Measurements from ENCODE around the gene PAGE2.
"Not testable (repeated sequence)": the region's sequence is repeated elsewhere in the genome, so short reads cannot be mapped to it uniquely, and the experiment has no call there.

The PAGE2 gene

GRCh38 chrX:55127692-55128091 is 38.9 kb downstream of the PAGE2 start:
- no peak for DNase-seq

GRCh38 chrX:55129361-55129760 is 40.5 kb downstream of the PAGE2 start:
- DNase-seq, result no peak

DNA sequence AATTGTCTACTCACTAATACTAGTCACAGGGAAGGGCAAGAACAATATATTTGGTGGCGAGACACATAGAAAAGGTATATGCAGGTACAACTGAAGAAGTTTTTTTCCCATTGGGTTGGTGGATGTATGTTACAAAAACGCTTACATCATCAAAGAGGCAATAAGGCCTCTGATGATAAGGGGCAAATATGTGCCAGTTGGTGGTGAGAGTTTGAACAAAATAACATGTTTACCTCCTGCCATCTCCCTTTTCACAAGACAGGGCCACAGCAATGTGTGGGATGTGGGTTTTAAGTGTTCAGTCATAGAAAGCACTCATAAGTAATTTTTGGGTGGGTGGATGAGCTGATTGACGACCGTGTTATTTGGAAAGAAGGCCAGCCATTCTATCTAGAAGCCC is 41.7 kb downstream of the PAGE2 start:
- no peak for DNase-seq

- DNase-seq, result no peak
Measured at GRCh38 chrX:55132416-55132815, 43.6 kb downstream of the PAGE2 start.

- DNase-seq, result no peak
Measured at GRCh38 chrX:55135171-55135570, 46.4 kb downstream of the PAGE2 start.

DNA sequence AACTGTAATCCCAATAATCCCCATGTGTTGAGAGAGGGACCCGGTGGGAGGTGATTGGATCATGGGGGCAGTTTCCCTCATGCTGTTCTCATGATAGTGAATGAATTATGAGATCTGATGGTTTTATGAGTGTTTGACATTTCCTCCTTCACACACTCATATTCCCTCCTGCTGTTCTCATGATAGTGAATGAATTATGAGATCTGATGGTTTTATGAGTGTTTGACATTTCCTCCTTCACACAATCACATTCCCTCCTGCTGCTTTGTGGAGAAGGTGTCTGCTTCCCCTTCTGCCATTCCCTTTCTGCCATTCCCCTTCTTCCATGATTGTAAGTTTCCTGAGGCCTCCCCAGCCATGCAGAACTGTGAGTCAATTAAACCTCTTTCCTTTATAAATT is 52.0 kb downstream of the PAGE2 start:
- DNase-seq, result not testable (repeated sequence)

All from NCI-H510A (cell line).